OCI-LY7 (cell line): ENCODE data around the gene CFAP300.

Experiments used
- CTCF ChIP-seq: fragments of 200-600 bp; sonication (generic); conservative IDR thresholded peaks from 2 replicates; pipeline ENCODE4 v1.5.1; 2014; ENCODE audit warnings: mild to moderate bottlenecking, antibody characterized with exemption, low read length, moderate library complexity, mixed read lengths
- EZH2phosphoT487 ChIP-seq: fragments of 200-600 bp; sonication (generic); IDR thresholded peaks from 2 replicates; pipeline ENCODE4 v1.6.1; 2018; ENCODE audit warnings: low read depth, borderline replicate concordance, mild to moderate bottlenecking, mixed run types, antibody characterized with exemption, low read length, moderate library complexity, mixed read lengths

GRCh38 chr11:102064316-102064715 lies 17.1 kb downstream of the CFAP300 start:
- TF ChIP-seq CTCF (no peak), EZH2phosphoT487 (no peak)
